Kidney (tissue), 14 donors: ENCODE results near the gene SNX25. TPM values are rescaled to one million over a fixed set of nuclear protein-coding genes. Genes with fewer than 3 reads are reported as not detected.

Experiments
- DNase-seq, 5 donors: peaks; one replicate each; pipeline ENCODE4 v3.0.0-alpha.2; 2013 to 2020
- FAIRE-seq: peaks from 2 replicates; lab custom pipeline; 2012; peaks lifted over from hg19 to GRCh38; lab: Jason Lieb, UNC
- H3K27ac ChIP-seq, 2 donors: one replicate each; pipeline ENCODE4 v1.7.0; 2013; ENCODE audit warnings: low read depth in 2 of 2, low read length in 2 of 2, inconsistent platforms in 1 of 2
- H3K27me3 ChIP-seq: one replicate; pipeline ENCODE4 v1.7.1; 2013; ENCODE audit warnings: low read length, inconsistent platforms; ENCODE audit not compliant: control insufficient read depth, insufficient read depth
- H3K36me3 ChIP-seq, 3 donors: one replicate each; pipeline versions ENCODE4 v1.7.0 to v1.7.1; 2013; ENCODE audit warnings: low read length in 3 of 3, control low read depth in 1 of 3, inconsistent platforms in 1 of 3; ENCODE audit not compliant: insufficient read depth in 3 of 3, control insufficient read depth in 2 of 3
- H3K4me1 ChIP-seq, 3 donors: one replicate each; pipeline versions ENCODE4 v1.7.0 to v1.7.1; 2013; ENCODE audit warnings: low read length in 3 of 3, inconsistent platforms in 1 of 3, low read depth in 1 of 3; ENCODE audit not compliant: control insufficient read depth in 2 of 3, insufficient read depth in 2 of 3
- H3K4me3 ChIP-seq, 3 donors: one replicate each; pipeline versions ENCODE4 v1.7.0 to v1.8.1; 2013; ENCODE audit warnings: low read length in 3 of 3, control low read depth in 1 of 3, inconsistent platforms in 1 of 3
- H3K9ac ChIP-seq, 3 donors: one replicate each; pipeline versions ENCODE4 v1.7.0 to v1.7.1; 2013; ENCODE audit warnings: low read length in 3 of 3, control low read depth in 1 of 3, inconsistent platforms in 1 of 3
- H3K9me3 ChIP-seq, 3 donors: one replicate each; pipeline versions ENCODE4 v1.7.0 to v1.7.1; 2013; ENCODE audit warnings: low read length in 3 of 3, control low read depth in 1 of 3, inconsistent platforms in 1 of 3; ENCODE audit not compliant: control insufficient read depth in 2 of 3, insufficient read depth in 1 of 3
- CTCF ChIP-seq: IDR thresholded peaks from 3 replicates; pipeline ENCODE4 v1.5.1; 2012; ENCODE audit warnings: mild to moderate bottlenecking, moderate library complexity, borderline replicate concordance; ENCODE audit not compliant: insufficient read depth; ENCODE audit errors: extremely low read depth
- intact Hi-C: fragments of 100-400 bp; cut with DNase I; formaldehyde crosslinking; loops from one replicate; pipeline ENCODE4 v1.11.1; 2022
- polyA plus RNA-seq: library from polyadenylated mRNA; stranded (reverse); fragments of 350-450 nt; fragmentation: Illumina TruSeq; extraction: RNeasy Lipid Tissue Mini Kit (QIAGEN cat#74804); gene quantifications from one replicate; pipeline ENCODE4 v1.2.3, GENCODE V29; 2014; ENCODE audit warnings: low read depth, low replicate concordance; ENCODE audit not compliant: insufficient read depth
- total RNA-seq: library from RNA; stranded (reverse); fragmentation: NEBNext Ultra II Directional; extraction: Animal tissue kit (Norgen Biotek cat#: 25700); gene quantifications from one replicate; pipeline ENCODE4 v1.2.1, GENCODE V29; 2021
- donor health status: control.
- donor health status: control.
- donor health status: control.
- donor health status: control.
- donor health status: control.
- donor health status: DM: yes; HTN: yes; CAD: no.
- donor health status: Normal renal cell carcinoma (clear cell type).

SNX25 gene
- total and polyA plus RNA-seq, 2 donors from 2014 or later, result 8.9 to 19.4 TPM

- no peak overlapping the region for H3K4me3 ChIP-seq
- no peak for TF ChIP-seq CTCF
- intact Hi-C loops, result no loop called here
- FAIRE-seq, result no peak
- H3K9me3 ChIP-seq, result no peaks in the 10 kb centered on the region
- H3K4me1 ChIP-seq, result peaks cover 0 to 6% (median 0%) of the 10 kb centered on the region in 3 donors
- H3K27ac ChIP-seq, result no peak overlapping the region
- DNase-seq, result no peak
- no peaks in the 10 kb centered on the region for H3K27me3 ChIP-seq
- no peaks in the 10 kb centered on the region for H3K36me3 ChIP-seq
- no peak overlapping the region for H3K9ac ChIP-seq
These were observed 45.0 kb downstream of the SNX25 start for GRCh38 chr4:185254434-185254833.

GRCh38 chr4:185255868-185256267 is 46.5 kb downstream of the SNX25 start:
- Histone ChIP-seq H3K4me1 (peaks cover 0 to 6% (median 0%) of the 10 kb centered on the region in 3 donors), H3K36me3 (no peaks in the 10 kb centered on the region), H3K4me3 (peak overlapping the region in 1 of 3 donors; percentile 2), H3K27ac (no peak overlapping the region), H3K9me3 (no peaks in the 10 kb centered on the region), H3K27me3 (no peaks in the 10 kb centered on the region), H3K9ac (no peak overlapping the region)
- TF ChIP-seq CTCF, result no peak
- no peak for DNase-seq
- no peak for FAIRE-seq
- intact Hi-C loops, result no loop called here

- FAIRE-seq, result no peak
- Histone ChIP-seq H3K36me3 (no peaks in the 10 kb centered on the region), H3K4me3 (no peak overlapping the region), H3K27me3 (no peaks in the 10 kb centered on the region), H3K9me3 (no peaks in the 10 kb centered on the region), H3K4me1 (peaks cover 0 to 6% (median 0%) of the 10 kb centered on the region in 3 donors), H3K9ac (no peak overlapping the region), H3K27ac (no peak overlapping the region)
- intact Hi-C loops, result no loop called here
- DNase-seq, result no peak
- no peak for TF ChIP-seq CTCF
These were observed 47.0 kb downstream of the SNX25 start for GRCh38 chr4:185256446-185256845.

- intact Hi-C loops, result no loop called here
- H3K4me1 ChIP-seq, result peaks cover 0 to 4% (median 0%) of the 10 kb centered on the region in 3 donors
- no peak overlapping the region for H3K27ac ChIP-seq
- no peaks in the 10 kb centered on the region for H3K36me3 ChIP-seq
- no peaks in the 10 kb centered on the region for H3K27me3 ChIP-seq
- no peak for FAIRE-seq
- no peak overlapping the region for H3K9ac ChIP-seq
- H3K4me3 ChIP-seq, result no peak overlapping the region
- TF ChIP-seq CTCF, result no peak
- no peak for DNase-seq
- H3K9me3 ChIP-seq, result no peaks in the 10 kb centered on the region
These were observed 47.7 kb downstream of the SNX25 start for GRCh38 chr4:185257086-185257485.
